OCI-LY3 (cell line): Measurements from ENCODE around the gene ANK3.

Source experiments
- EZH2phosphoT487 ChIP-seq: fragments of 200-600 bp; shearing (Covaris generic); IDR thresholded peaks from 2 replicates; pipeline ENCODE4 v1.6.1; 2018; ENCODE audit warnings: antibody characterized with exemption, mixed run types, low read depth
- TF ChIP-seq, protein P1 (sequence below): fragments of 200-600, 300-600 bp; sonication (generic); IDR thresholded peaks from 2 replicates; pipeline ENCODE4 v1.5.1; 2014; ENCODE audit warnings: antibody characterized with exemption, low read length, low read depth

DNA sequence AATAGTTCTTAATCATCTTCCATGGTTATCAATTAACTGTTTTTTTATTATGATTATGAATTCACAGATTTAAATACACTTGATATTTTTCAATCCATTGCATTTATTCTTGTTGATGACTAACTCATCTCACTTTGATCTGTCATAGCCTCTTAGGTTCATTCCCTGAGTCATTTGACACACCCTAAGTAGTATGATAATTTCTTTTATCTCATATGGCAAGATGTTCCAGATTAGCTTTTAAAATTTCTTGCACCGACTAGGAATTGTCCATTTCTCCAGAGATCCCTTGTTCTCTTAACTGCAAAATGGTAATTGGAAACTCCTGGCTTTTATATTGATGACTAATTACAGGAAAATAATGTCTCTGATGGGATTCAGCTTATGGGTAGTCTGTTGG lies 395.7 kb downstream of the ANK3 start:
- TF ChIP-seq, protein P1, sequence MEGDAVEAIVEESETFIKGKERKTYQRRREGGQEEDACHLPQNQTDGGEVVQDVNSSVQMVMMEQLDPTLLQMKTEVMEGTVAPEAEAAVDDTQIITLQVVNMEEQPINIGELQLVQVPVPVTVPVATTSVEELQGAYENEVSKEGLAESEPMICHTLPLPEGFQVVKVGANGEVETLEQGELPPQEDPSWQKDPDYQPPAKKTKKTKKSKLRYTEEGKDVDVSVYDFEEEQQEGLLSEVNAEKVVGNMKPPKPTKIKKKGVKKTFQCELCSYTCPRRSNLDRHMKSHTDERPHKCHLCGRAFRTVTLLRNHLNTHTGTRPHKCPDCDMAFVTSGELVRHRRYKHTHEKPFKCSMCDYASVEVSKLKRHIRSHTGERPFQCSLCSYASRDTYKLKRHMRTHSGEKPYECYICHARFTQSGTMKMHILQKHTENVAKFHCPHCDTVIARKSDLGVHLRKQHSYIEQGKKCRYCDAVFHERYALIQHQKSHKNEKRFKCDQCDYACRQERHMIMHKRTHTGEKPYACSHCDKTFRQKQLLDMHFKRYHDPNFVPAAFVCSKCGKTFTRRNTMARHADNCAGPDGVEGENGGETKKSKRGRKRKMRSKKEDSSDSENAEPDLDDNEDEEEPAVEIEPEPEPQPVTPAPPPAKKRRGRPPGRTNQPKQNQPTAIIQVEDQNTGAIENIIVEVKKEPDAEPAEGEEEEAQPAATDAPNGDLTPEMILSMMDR = no peak
- no peak for TF ChIP-seq EZH2phosphoT487
